B cell (primary cell): ENCODE measurements around the gene CTLA4. TPM values are rescaled to one million over a fixed set of nuclear protein-coding genes. Genes with fewer than 3 reads are reported as not detected.

Experiments used
- ATAC-seq: fragments of 200-7000 bp; cut with Tn5 transposase; one replicate; pipeline ENCODE4 v1.10.0; 2021; ENCODE audit warnings: low read depth, mild to moderate bottlenecking, moderate number of reproducible peaks, moderate library complexity
- CTCF ChIA-PET: fragments of 350-600 bp; sonication (Branson Sonifier 250); formaldehyde crosslinking; loops from one replicate; lab custom pipeline; 2021; ENCODE audit warnings: antibody characterized with exemption, inconsistent platforms; lab: Charles Lee
- POLR2A ChIA-PET: fragments of 350-600 bp; sonication (Branson Sonifier 250); formaldehyde crosslinking; loops from one replicate; lab custom pipeline; 2021; ENCODE audit warnings: antibody characterized with exemption; lab: Charles Lee
- DNase-seq: peaks from one replicate; pipeline ENCODE4 v3.0.0; 2013
- H2AFZ ChIP-seq: 2 replicates; pipeline ENCODE4 v1.6.1; 2012; ENCODE audit warnings: mild to moderate bottlenecking, low read depth, low read length; ENCODE audit not compliant: insufficient read depth, poor library complexity, severe bottlenecking
- H3K27ac ChIP-seq, 2 donors: 1 replicate in 1 of 2; 2 replicates in 1 of 2; pipeline ENCODE4 v1.5.1; 2012 to 2013; ENCODE audit warnings: low read length in 2 of 2, mild to moderate bottlenecking in 2 of 2, moderate library complexity in 1 of 2
- H3K27me3 ChIP-seq, 4 experiments: fragments of 200-600 bp in 1 of 4; sonication (generic) in 1 of 4; replicated peaks in 1 of 4; 1 replicate in 2 of 4; 2 replicates in 2 of 4; pipeline versions ENCODE4 v1.6.1 to v1.7.0; 2013 to 2016; ENCODE audit warnings: low read length in 3 of 4, mild to moderate bottlenecking in 2 of 4, mixed read lengths in 1 of 4, moderate library complexity in 1 of 4; ENCODE audit not compliant: insufficient read depth in 4 of 4, control insufficient read depth in 3 of 4; ENCODE audit errors: control extremely low read depth in 1 of 4
- H3K36me3 ChIP-seq, 2 experiments: replicated peaks in 1 of 2; 1 replicate in 1 of 2; 2 replicates in 1 of 2; pipeline versions ENCODE4 v1.6.1 to v1.7.1; 2013; ENCODE audit warnings: low read length in 1 of 2; ENCODE audit not compliant: insufficient read depth in 2 of 2, control insufficient read depth in 1 of 2; ENCODE audit errors: control extremely low read depth in 1 of 2, extremely low read depth in 1 of 2
- H3K4me1 ChIP-seq, 2 donors: fragments of 200-600 bp in 1 of 2; sonication (generic) in 1 of 2; 1 replicate in 1 of 2; 2 replicates in 1 of 2; pipeline versions ENCODE4 v1.5.1 to v1.6.1; 2013 to 2017; ENCODE audit warnings: low read length in 2 of 2; ENCODE audit not compliant: control insufficient read depth in 2 of 2, insufficient read depth in 2 of 2
- H3K4me2 ChIP-seq: replicated peaks from 2 replicates; pipeline ENCODE3; 2012; ENCODE audit warnings: mild to moderate bottlenecking, low read depth, low read length; ENCODE audit not compliant: poor library complexity, severe bottlenecking
- H3K4me3 ChIP-seq, 5 experiments: fragments of 200-600 bp in 1 of 5; sonication (generic) in 1 of 5; 1 replicate in 3 of 5; 2 replicates in 2 of 5; pipeline versions ENCODE4 v1.5.1 to v1.7.0; 2011 to 2016; ENCODE audit warnings: low read length in 4 of 5, mild to moderate bottlenecking in 4 of 5, low read depth in 2 of 5, control low read depth in 1 of 5, moderate library complexity in 1 of 5; ENCODE audit not compliant: insufficient read depth in 1 of 5; ENCODE audit errors: control extremely low read depth in 1 of 5, extremely low read depth in 1 of 5
- H3K79me2 ChIP-seq: fragments of 200-600 bp; sonication (generic); one replicate; pipeline ENCODE4 v1.6.0; 2016; ENCODE audit warnings: low read length; ENCODE audit not compliant: control insufficient read depth, insufficient read depth
- H3K9ac ChIP-seq: fragments of 200-600 bp; sonication (generic); 2 replicates; pipeline ENCODE4 v1.6.1; 2017; ENCODE audit warnings: mild to moderate bottlenecking, low read length, moderate library complexity
- H3K9me3 ChIP-seq, 3 donors: one replicate each; pipeline versions ENCODE4 v1.6.1 to v1.7.1; 2013; ENCODE audit warnings: low read length in 2 of 3; ENCODE audit not compliant: control insufficient read depth in 2 of 3, insufficient read depth in 1 of 3; ENCODE audit errors: control extremely low read depth in 1 of 3
- H4K20me1 ChIP-seq: 2 replicates; pipeline ENCODE4 v1.6.0; 2012; ENCODE audit warnings: mild to moderate bottlenecking, low read length; ENCODE audit not compliant: insufficient read depth, control insufficient read depth, poor library complexity, severe bottlenecking
- H3K27ac Mint-ChIP-seq: one replicate; pipeline ENCODE4 v1.8.0; 2021; ENCODE audit warnings: mixed read lengths
- H3K27me3 Mint-ChIP-seq: one replicate; pipeline ENCODE4 v1.8.0; 2021; ENCODE audit warnings: mixed read lengths
- H3K4me1 Mint-ChIP-seq: one replicate; pipeline ENCODE4 v1.8.0; 2021; ENCODE audit warnings: mixed read lengths
- H3K4me3 Mint-ChIP-seq: one replicate; pipeline ENCODE4 v1.8.0; 2021; ENCODE audit warnings: mixed read lengths
- H3K9me3 Mint-ChIP-seq: one replicate; pipeline ENCODE4 v1.8.0; 2022; ENCODE audit warnings: mixed read lengths; ENCODE audit not compliant: insufficient read depth
- CTCF ChIP-seq: fragments of 200-600 bp; IDR thresholded peaks from one replicate; pipeline ENCODE4 v1.8.0; 2022; ENCODE audit warnings: antibody characterized with exemption, mild to moderate bottlenecking
- EZH2 ChIP-seq: IDR thresholded peaks from 2 replicates; pipeline ENCODE4 v1.6.1; 2012; ENCODE audit warnings: borderline replicate concordance, low read depth, mild to moderate bottlenecking, moderate library complexity, low read length; ENCODE audit not compliant: insufficient read depth, poor library complexity, severe bottlenecking
- WGBS: methylation state at CpG from one replicate; pipeline ENCODE4 v1.1.5; 2013; ENCODE audit warnings: missing lambda C conversion rate; ENCODE audit not compliant: insufficient coverage; 5-methylcytosine and 5-hydroxymethylcytosine counted together
- intact Hi-C: fragments of 100-400 bp; cut with micrococcal nuclease; formaldehyde crosslinking; loops from one replicate; pipeline ENCODE4 v1.10.0; 2022
- polyA plus RNA-seq: library from polyadenylated mRNA; depleted of rRNA; stranded (reverse); fragments of >200 nt; gene quantifications from 2 replicates; pipeline ENCODE4 v1.2.3, GENCODE V29; 2012
- total RNA-seq, 2 donors: library from RNA; stranded (reverse); fragments of 120-200 nt in 1 of 2; gene quantifications; 1 replicate in 1 of 2; 2 replicates in 1 of 2; pipeline versions ENCODE4 v1.2.3 to v1.2.4, GENCODE V29; 2013 to 2022

CTLA4 gene
- total and polyA plus RNA-seq, 2 donors (not counting 1 experiment from before 2014, with no cell fraction given), result 0.30 TPM; not detected in 1

- Histone ChIP-seq H3K36me3 (no peaks in the 10 kb centered on the region), H3K27ac (no peak overlapping the region), H3K9me3 (peaks cover 2 to 27% (median 9%) of the 10 kb centered on the region in 3 donors), H3K4me2 (no peak overlapping the region), H2AFZ (no peak overlapping the region), H3K9ac (no peak overlapping the region), H3K4me3 (no peak overlapping the region), H3K79me2 (no peaks in the 10 kb centered on the region), H3K4me1 (peaks cover 6 to 9% of the 10 kb centered on the region in 2 donors), H3K27me3 (peaks cover 0 to 62% (median 42%) of the 10 kb centered on the region in 4 experiments), H4K20me1 (no peaks in the 10 kb centered on the region)
- Mint-ChIP-seq H3K27me3 (peaks cover 71% of the 10 kb centered on the region), H3K27ac (no peak overlapping the region), H3K9me3 (no peaks in the 10 kb centered on the region), H3K4me3 (no peak overlapping the region), H3K4me1 (peaks cover 7% of the 10 kb centered on the region)
- intact Hi-C loops, result no loop called here
- CTCF ChIA-PET, result no interaction called here
- WGBS, result 96% methylated on average over 3 of the region's 4 CpGs
- POLR2A ChIA-PET, result no interaction called here
- ATAC-seq, result no peak
- no peak for TF ChIP-seq CTCF
- no peak for TF ChIP-seq EZH2
- DNase-seq, result no peak
Observed at GRCh38 chr2:203824057-203824456, 43.5 kb upstream of the CTLA4 start.

- ChIA-PET POLR2A (no interaction called here), CTCF (no interaction called here)
- Histone ChIP-seq H3K4me1 (peaks cover 6 to 9% of the 10 kb centered on the region in 2 donors), H2AFZ (no peak overlapping the region), H3K4me2 (no peak overlapping the region), H3K9me3 (peaks cover 2 to 24% (median 9%) of the 10 kb centered on the region in 3 donors), H4K20me1 (no peaks in the 10 kb centered on the region), H3K27ac (no peak overlapping the region), H3K27me3 (peaks cover 0 to 62% (median 45%) of the 10 kb centered on the region in 4 experiments), H3K79me2 (no peaks in the 10 kb centered on the region), H3K9ac (no peak overlapping the region), H3K36me3 (no peaks in the 10 kb centered on the region), H3K4me3 (no peak overlapping the region)
- DNase-seq, result no peak
- intact Hi-C loops, result no loop called here
- no peaks in the 10 kb centered on the region for H3K9me3 Mint-ChIP-seq
- no peak for ATAC-seq
- TF ChIP-seq CTCF, result no peak
- TF ChIP-seq EZH2, result no peak
- H3K4me3 Mint-ChIP-seq, result no peak overlapping the region
- H3K27me3 Mint-ChIP-seq, result peaks cover 67% of the 10 kb centered on the region
- no peak overlapping the region for H3K27ac Mint-ChIP-seq
- 94% methylated on average over 3 of the region's 3 CpGs for WGBS
- H3K4me1 Mint-ChIP-seq, result peaks cover 7% of the 10 kb centered on the region
Observed at GRCh38 chr2:203824603-203825002, 43.0 kb upstream of the CTLA4 start.
